GM20431 (cell line): ENCODE measurements around the gene SLC27A2.
"Not testable (repeated sequence)": the region's sequence is repeated elsewhere in the genome, so short reads cannot be mapped to it uniquely, and the experiment has no call there.

Source experiments
- in situ Hi-C: fragments of 300-500 bp; cut with MseI, MboI; formaldehyde crosslinking; loops from one replicate; pipeline ENCODE4 v1.15.0; 2020; ENCODE audit warnings: low sequenced_read_pairs; ENCODE audit not compliant: unreplicated experiment

Gene SLC27A2

DNA sequence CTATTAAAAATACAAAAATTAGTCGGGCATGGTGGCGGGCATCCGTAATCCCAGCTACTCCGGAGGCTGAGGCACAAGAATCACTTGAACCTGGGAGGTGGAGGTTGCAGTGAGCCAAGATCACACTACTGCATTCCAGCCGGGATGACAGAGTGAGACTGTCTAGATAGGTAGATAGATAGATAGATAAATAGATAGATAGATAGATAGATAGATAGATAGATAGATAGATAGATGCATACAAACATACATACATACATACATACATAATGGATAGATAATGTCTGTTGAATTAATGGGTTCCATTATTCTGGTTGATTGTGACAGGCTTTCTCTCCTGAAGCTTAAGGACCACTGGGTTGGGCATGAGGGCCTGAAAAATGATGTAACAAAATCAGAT is 6.8 kb downstream of the SLC27A2 start:
- in situ Hi-C loops, result not testable (repeated sequence)

- in situ Hi-C loops, result no loop called here
These were observed 7.6 kb downstream of the SLC27A2 start for GRCh38 chr15:50189633-50190032.

GRCh38 chr15:50190166-50190570 is 8.2 kb downstream of the SLC27A2 start:
- in situ Hi-C loops, result no loop called here

- in situ Hi-C loops, result no loop called here
These were observed 8.7 kb downstream of the SLC27A2 start for GRCh38 chr15:50190723-50191122.

DNA sequence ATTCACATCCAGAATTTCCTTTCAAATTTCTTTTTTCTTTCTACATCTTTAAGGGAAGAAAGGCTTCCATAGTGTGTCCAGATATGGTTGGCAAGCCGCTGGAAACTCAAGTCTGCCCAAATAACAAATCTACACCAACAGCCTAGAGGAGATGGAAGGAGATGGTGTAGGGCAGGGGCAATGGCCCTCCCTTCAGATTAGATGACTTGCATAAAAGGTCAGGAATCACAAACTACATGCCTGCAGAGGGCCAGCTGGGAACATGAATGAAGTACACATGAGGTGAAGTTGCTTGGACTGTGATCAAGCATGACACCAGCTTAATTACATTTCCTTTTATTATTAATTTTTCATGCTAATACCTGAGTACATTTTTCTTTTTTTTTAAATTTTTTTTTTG is 10.2 kb downstream of the SLC27A2 start:
- in situ Hi-C loops, result no loop called here

DNA sequence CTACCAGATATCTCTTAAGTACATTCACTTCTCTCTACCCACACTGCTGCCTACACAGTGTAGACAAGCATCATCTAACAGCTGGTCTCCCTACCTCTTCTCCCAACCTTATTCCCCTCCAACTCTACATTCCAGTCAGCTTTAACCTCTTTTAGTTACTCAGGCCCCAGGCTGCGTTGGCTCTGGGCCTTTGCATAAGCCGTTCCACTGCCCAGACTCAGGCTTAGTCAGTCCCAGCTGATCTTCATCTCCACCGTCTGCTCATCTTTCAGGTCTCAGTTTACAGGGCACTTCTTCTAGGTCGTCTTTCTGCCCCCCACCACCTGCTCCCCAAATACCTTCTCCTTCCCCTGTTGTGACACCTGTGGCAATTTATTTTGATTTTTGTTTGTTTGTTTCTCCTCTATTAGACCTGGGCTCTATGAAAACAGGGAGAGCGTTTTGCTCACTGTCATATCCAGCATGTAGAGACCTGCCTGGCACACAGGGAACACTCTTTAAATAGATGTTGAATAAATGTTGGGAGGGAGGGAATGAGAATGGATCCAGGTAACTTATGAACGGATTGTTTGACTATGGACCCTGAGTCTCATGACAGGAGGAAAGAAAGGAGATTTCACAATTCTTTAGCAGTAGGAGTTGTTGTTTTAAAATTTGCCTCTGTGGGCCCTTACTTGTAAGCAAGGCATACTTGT is 11.1 kb downstream of the SLC27A2 start:
- in situ Hi-C loops, result no loop called here

DNA sequence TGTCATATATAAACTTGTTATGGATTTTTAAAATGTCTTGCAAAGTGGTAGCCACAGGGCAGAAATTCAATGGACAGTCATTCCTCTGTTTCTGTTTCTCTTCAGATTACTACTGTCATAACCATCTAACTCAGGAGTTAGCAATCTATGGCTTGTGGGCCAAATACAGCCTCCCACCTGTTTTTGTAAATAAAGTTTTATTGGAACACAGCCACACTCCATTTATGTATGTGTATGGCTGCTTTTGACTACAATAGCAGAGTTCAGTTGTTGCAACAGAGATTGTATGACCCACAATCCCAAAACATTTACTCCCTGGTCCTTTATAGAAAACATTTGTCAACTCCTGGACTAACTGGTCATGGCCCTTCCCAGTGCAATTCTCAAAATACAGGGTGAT is 20.0 kb downstream of the SLC27A2 start:
- in situ Hi-C loops, result no loop called here

GRCh38 chr15:50206020-50206419 is 24.0 kb downstream of the SLC27A2 start:
- in situ Hi-C loops, result no loop called here

GRCh38 chr15:50209809-50210208 is 27.8 kb downstream of the SLC27A2 start:
- in situ Hi-C loops, result no loop called here

GRCh38 chr15:50210462-50211157 is 28.6 kb downstream of the SLC27A2 start:
- in situ Hi-C loops, result no loop called here

DNA sequence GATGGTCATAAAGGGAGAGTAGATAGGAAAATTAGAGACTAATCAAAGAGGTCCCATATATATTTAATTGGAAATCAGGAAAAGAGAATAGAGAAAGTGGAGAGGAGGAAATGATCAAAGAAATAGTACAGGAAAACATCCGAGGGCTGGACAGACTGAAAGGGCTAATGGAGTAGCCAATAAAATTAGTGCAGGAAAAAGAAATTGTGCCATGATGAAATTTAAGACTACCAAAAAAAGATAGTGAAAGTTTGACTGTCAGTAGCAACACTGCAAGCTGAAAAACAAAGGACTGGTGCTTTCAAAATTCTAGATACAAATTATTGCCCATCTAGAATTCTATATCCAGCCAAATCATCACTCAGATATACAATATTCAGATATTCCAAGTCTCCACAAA is 36.3 kb downstream of the SLC27A2 start:
- in situ Hi-C loops, result no loop called here

DNA sequence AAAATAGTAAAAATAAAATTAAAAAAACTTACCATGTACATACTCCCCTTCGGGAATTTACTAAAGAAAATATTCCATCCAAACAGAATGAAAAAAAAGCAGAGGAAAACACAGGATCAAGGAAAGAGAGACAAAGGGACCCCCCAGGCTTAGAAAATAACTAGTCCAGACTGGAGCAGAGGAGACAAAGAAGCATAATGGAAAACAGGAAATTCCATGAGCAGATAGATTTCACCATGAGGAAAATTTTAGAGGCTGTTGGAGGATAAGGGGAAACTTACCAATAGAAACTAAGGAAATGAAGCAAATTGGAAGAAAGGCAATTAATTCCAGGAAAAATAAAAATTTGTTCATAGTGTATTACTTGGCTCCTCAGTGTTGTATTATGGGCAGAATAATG is 36.7 kb downstream of the SLC27A2 start:
- in situ Hi-C loops, result no loop called here

GRCh38 chr15:50219820-50220219 is 37.8 kb downstream of the SLC27A2 start:
- in situ Hi-C loops, result no loop called here

DNA sequence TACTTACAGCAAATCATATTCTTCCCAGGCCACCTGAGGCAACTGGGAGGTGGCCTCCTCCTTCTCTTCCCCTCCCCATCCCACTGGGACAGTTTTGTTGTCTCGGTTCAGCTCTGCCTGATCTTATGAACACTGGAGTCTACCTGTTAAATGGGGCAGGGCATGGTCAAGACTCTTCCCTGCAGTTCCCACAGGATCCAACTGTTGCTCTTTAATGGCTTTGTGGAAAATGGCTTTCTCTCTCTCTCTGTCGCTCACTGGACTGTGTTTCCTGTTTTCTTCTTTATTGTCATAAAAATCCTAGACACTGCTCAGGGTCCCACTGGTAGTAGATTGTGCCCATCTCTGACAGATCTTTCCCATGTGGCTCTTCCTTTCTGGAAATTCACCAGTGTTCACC is 40.2 kb downstream of the SLC27A2 start:
- in situ Hi-C loops, result no loop called here

GRCh38 chr15:50224606-50225005 is 42.6 kb downstream of the SLC27A2 start:
- in situ Hi-C loops, result no loop called here

DNA sequence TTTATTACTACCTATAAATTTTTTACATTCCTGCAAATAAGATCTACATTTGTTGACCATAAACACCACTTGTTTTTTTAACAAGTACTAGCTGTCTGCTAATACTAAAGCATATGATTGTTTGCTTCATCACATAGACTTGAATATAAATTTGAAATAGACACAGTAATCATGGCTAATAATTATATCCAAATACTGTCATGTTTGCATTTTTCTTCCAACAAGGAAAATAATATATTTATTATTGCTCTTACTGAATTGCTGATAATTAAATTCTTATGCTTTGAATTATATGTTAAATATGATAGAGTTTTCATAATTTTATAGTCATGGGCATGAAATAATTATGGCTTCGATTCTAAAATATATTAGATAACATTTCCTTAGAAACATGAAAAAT is 43.1 kb downstream of the SLC27A2 start:
- in situ Hi-C loops, result no loop called here

DNA sequence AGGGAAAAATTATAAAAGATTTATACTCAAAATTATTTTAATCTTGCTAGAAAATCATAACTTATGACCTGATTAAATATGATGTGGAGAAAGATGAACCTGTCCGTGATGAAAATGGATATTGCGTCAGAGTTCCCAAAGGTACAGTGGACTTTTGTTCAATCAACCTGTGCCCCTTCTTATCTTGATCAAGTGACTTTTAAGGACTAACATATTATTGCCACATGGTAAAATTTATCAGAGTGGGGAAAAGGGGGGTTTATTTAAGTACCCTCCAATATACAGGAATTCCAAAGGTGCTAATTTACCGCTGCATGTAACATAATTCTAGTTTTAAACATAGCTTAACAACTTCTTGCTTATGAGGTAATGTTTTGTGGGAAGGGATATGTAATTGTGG is 43.9 kb downstream of the SLC27A2 start:
- in situ Hi-C loops, result no loop called here

DNA sequence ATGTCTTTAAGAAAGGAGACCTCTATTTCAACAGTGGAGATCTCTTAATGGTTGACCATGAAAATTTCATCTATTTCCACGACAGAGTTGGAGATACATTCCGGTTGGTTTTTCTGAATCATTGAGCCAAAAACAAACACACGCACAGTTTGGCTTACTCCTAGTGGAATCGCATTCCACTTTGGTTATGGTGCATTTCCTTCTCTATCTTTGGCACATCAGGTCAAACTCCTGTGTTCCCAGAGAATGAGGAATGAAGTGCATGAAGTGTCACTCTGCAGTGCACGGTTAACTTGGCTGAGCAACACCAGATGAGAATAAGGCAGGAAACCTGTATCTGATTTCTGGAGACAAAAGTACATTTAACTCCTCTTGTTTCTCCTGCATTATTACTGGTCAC is 45.1 kb downstream of the SLC27A2 start:
- in situ Hi-C loops, result no loop called here

DNA sequence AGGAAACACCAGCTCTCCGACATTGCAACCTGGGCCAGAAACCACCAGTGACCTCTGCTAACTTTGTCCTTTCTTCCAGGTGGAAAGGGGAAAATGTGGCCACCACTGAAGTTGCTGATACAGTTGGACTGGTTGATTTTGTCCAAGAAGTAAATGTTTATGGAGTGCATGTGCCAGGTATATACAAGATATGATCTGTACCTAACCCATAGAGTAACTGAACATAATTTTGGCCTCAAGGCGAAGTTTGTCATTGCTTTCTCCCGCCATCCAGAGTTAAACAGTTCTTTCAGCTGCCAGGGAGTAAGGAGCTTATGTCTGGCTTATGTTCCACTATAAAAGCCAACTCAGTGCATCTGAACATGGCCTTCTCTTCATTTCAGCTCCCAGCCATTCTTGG is 46.9 kb downstream of the SLC27A2 start:
- in situ Hi-C loops, result no loop called here

DNA sequence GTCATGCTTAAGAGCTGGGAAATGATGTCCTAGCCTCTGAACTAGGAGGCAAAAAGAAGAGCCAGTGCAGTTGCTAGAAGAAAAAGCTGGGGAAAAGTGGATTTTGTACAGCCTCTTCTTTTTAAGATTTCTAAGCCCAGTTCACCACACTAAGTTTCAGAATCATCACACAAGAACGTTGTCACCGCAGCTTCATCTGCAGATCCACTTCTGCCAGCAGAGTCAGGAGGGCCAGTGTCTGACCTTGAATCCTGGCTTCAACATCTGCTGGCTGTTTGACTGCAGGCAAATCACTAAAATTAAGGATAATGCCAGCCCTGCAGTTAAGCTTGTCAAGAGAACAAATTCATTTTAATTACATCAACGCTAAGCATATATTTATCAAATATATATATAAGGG is 47.3 kb downstream of the SLC27A2 start:
- in situ Hi-C loops, result no loop called here

- in situ Hi-C loops, result no loop called here
These were observed 49.8 kb downstream of the SLC27A2 start for GRCh38 chr15:50231761-50232160.

GRCh38 chr15:50232791-50233190 is 50.8 kb downstream of the SLC27A2 start:
- in situ Hi-C loops, result no loop called here
